ENCODE results near the gene WNT3A.
"Not testable (repeated sequence)": the region's sequence is repeated elsewhere in the genome, so short reads cannot be mapped to it uniquely, and the experiment has no call there.

Gene WNT3A

GRCh38 chr1:228006786-228007048 lies at the start of gene WNT3A:
Gene WNT3A (plus strand): TSS chr1:228006998. CDS start chr1:228007129, 131 bp downstream.
- no peak for DNase-seq

GRCh38 chr1:227958617-227959324 lies 48.0 kb upstream of the WNT3A start:
- DNase-seq, result no peak

- no peak for DNase-seq
Observed at GRCh38 chr1:227959325-227959860, 47.4 kb upstream of the WNT3A start.

DNA sequence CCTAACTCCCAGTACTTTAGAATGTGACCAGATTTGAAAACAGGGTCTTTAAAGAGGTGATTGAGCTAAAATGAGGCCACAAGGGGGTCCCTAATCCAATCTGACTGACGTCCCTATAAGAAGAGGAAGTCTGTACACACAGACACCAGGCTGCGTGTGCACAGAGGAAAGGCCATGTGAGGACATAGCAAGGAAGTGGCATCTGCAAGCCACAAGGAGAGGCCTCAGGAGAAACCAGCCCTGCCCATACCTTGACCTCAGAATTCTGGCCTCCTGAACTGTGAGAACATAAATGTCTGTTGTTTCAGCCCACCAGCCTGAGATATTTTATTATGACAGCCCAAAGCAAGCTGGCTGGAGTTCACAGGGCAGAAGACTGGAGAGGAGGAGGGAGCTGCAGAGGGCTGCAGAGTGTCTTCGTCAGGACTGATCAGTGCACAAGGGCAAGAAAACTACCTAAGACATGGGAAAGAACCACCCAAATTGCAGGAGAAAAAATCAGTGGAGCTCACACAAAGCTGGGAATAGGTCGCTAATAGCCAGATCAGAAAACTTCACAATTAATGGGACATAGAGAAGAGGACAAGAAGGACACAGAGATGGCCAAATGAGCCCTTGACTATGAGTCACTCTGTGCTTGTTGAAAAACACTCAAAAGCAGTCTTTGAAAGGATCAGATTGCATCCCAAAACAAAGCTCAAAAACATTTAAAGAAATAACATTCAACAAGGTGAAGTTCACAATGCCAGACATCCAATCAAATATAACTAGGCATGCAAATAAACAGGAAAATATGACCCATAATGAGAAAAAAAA lies 44.9 kb upstream of the WNT3A start:
- DNase-seq, result no peak

DNA sequence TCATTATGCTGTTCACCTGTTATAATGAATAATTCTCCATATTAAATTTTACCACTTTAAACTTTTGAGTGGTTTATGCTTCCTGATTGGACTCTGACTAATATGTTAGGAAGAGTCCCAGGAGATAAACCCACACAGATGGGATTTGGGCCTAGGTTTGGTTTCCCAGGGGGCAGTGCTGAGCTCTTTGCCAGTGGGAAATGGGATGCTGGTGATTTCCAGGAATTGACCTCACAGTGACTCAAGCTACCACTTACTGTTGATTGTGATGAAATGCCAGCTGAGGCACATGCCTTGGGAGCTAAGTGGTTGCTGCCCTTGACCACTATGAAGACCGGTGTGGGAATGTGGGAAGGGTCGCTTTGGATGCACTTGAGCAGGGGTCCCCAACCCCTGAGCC lies 40.1 kb upstream of the WNT3A start:
- DNase-seq, result not testable (repeated sequence)

GRCh38 chr1:227967815-227968214 lies 39.0 kb upstream of the WNT3A start:
- DNase-seq, result not testable (repeated sequence)

DNA sequence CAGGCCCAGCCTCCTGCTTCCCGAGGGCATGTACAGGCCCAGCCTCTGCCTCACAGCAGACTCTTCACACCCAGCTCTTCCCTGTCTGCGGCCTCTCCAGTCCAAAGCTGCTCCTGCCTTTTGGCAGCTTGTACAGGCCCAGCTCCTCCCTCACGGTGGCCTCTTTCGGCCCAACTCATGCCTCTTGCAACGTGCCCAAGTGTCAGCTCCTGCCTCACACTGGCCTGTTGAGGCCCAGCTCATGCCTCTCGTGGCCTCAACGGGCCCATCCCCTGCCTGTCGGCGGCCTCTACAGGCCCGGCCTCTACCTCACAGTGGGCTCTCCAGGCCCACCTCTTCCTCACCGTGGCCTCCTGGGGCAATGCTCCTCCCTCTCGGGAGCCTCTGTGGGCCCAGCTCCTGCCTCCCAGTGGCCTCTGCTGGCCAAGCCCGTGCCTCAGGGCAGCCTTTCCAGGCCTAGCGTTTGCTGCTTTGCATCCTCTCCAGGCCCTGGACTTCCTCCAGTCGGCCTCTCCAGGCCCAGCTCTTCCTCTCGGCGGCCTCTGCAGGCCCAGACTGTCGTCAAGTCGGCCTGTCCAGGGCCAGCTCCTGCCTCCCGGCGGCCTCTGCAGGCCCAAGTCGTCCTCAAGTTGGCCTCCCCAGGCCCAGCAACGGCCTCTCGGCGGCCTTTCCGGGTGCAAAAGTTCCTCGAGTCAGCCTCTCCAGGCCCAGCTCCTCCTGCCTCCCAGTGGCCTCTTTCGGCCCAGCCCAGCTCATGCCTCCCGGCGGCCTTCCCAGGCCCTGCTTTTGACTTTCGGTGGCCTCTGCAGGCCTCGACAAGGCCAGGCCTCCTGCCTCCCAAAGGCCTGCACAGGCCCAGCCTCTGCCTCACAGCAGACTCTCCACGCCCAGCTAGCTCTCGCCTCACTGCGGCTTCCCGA lies 36.5 kb upstream of the WNT3A start:
- DNase-seq, result not testable (repeated sequence)

- not testable (repeated sequence) for DNase-seq
Observed at GRCh38 chr1:227971216-227971615, 35.6 kb upstream of the WNT3A start.

DNA sequence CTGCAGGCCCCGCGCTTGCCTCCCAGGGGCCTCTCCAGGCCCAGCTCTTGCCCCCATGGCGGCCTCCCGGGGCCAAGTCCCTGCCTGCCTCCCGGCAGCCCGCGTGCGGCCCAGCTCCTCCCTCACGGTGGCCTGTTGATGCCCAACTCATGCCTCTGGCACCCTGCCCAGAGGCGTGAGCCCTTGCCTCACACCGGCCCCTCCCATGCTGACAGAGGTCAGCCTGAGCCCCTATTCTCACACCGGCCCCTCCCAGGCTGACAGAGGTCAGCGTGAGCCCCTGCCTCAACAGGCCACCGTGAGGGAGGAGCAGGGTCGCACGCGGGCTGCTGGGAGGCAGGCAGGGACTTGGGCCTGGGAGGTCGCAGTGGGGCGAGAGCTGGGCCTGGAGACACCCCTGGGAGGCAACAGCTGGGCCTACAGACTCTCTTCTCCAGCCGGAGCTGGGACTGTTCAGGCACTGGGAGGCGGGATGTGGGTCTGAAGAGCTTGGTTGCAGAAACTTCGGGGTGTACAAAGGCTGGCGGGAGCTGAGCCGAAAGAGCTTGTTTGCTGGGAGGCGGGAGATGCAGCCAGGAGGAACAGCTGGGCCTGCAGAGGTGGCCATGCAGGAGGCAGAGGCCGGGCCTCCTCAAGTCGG lies 35.0 kb upstream of the WNT3A start:
- not testable (repeated sequence) for DNase-seq

GRCh38 chr1:227972283-227972679 lies 34.5 kb upstream of the WNT3A start:
- not testable (repeated sequence) for DNase-seq

GRCh38 chr1:227972843-227973374 lies 33.9 kb upstream of the WNT3A start:
- not testable (repeated sequence) for DNase-seq

- DNase-seq, result not testable (repeated sequence)
Observed at GRCh38 chr1:227973724-227974288, 33.0 kb upstream of the WNT3A start.

DNA sequence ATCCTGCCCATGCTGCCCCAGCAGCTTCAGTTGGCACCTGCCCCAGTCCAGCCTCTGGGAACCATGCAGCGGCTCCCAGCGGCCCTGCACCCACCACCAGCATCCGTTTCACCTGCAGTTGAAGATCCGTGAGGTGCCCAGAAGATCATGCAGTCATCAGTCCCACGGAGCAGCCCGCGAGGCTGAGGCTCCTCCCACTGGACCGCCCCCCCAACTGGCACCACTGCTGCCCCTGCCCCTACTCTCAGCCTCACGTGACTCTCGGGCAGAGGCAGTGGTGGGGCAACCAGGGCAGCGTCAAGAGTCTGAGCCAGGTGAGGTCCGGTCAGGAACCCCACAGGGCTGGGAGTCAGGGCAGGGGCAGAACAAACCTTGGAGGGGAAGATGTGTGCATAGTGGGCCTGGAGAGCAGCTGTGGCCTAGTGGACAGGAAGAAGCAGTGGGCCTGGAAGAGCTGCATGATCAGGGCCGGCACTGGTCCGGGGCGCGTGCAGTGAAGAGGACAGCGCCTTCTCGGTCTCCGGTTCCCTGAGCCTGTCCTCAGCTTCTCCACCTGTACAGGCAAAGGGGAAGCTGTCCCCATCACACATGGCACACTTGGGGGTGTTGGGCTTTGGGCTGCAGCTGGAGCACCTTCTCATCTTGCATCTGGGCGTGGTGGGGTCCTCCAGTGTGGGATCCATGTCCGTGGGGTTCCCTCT lies 31.1 kb upstream of the WNT3A start:
- not testable (repeated sequence) for DNase-seq

DNA sequence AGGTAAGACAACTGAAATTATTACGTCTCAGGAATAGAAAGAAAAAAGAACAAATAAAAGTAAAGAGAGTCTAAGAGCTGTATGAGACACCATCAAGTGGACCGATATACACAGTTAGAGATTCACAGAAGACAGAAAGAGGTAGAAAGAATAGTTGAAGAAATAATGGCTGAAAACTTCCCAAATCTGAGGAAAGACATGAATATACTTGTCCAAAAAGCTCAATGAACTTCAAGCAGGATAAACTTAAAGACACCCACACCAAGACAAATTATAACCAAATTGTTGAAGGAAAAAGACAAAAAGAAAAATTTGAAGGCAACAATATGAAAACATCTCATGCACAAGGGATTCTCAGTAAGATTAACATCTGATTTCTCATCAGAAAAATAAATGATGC lies 19.6 kb upstream of the WNT3A start:
- DNase-seq, result no peak

GRCh38 chr1:227994632-227995300 lies 12.0 kb upstream of the WNT3A start:
- no peak for DNase-seq

DNA sequence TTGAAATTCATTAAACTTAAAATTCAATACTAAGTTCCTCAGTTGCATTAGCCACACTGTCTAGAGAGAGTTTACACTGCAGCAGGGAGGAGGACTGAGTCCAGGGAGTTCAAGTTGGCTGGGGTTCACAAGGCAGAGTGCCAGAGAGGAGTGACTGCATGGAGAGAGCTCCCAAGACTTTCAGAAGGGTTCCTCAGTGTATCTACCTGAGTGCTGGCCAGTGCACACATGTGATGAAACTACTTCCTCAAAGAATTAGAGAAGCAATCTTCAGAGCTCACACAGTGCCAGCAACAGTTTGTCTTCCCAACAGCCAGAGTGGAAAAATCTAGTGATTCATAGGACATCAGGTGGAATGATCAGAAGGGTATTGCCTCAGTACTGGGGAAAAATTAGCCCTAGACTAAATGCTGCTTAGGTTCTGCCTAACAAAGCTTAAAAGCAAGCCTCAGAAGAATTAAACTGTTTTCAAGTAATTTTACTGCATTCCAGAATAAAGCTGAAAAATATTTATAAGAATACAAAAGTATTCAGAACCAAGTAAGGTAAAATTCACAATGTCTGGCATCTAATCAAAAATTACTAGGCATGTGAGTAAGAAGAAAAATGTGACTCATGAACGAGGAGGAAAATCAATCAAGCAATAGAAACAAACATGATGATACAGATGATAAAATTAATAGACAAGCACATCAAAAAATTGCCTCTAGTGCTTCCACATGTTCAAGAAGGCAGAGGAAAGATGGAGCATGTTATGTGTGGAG lies 10.4 kb upstream of the WNT3A start:
- no peak for DNase-seq

- no peak for DNase-seq
Observed at GRCh38 chr1:227998374-227999055, 8.3 kb upstream of the WNT3A start.

- peak; percentile 75 for DNase-seq
Observed at GRCh38 chr1:227999056-227999930, 7.5 kb upstream of the WNT3A start.
